Sigmoid colon (tissue), 7 donors: Measurements from ENCODE around the gene LRRC73. TPM values are rescaled to one million over a fixed set of nuclear protein-coding genes. Genes with fewer than 3 reads are reported as not detected.
"Not testable (repeated sequence)": the region's sequence is repeated elsewhere in the genome, so short reads cannot be mapped to it uniquely, and the experiment has no call there.

Experiments used
- DNase-seq: peaks from one replicate; pipeline ENCODE4 v3.0.0-alpha.2; 2019
- H3K27ac ChIP-seq, 4 donors: fragments of 200-600 bp; sonication (generic); one replicate each; pipeline ENCODE4 v1.5.1; 2016 to 2019; ENCODE audit warnings: mild to moderate bottlenecking in 1 of 4
- H3K27me3 ChIP-seq, 3 donors: fragments of 200-600 bp; sonication (generic); one replicate each; pipeline ENCODE4 v1.5.1; 2019; ENCODE audit warnings: mild to moderate bottlenecking in 1 of 3
- H3K36me3 ChIP-seq, 4 donors: fragments of 200-600 bp; sonication (generic); one replicate each; pipeline ENCODE4 v1.5.1; 2016 to 2019
- H3K4me1 ChIP-seq, 4 donors: fragments of 200-600 bp; sonication (generic); one replicate each; pipeline ENCODE4 v1.5.1; 2017 to 2019
- H3K4me3 ChIP-seq, 4 donors: fragments of 200-600 bp; sonication (generic); one replicate each; pipeline ENCODE4 v1.5.1; 2017 to 2019; ENCODE audit warnings: mild to moderate bottlenecking in 2 of 4, moderate library complexity in 1 of 4
- H3K9me3 ChIP-seq, 4 donors: fragments of 200-600 bp in 3 of 4; sonication (generic) in 3 of 4; one replicate each; pipeline versions ENCODE4 v1.5.1 to v1.6.1; 2013 to 2019
- EP300 ChIP-seq, 4 donors: sonication (generic); formaldehyde crosslinking; IDR thresholded peaks; one replicate each; pipeline ENCODE4 v1.6.1; 2017; ENCODE audit warnings: antibody characterized with exemption in 4 of 4
- POLR2A ChIP-seq, 2 donors: fragments of 450-650 bp; IDR thresholded peaks; one replicate each; pipeline ENCODE4 v1.6.1; 2016; ENCODE audit warnings: antibody characterized with exemption in 2 of 2, mild to moderate bottlenecking in 2 of 2, moderate library complexity in 2 of 2
- POLR2AphosphoS5 ChIP-seq, 4 donors: sonication (generic); formaldehyde crosslinking; IDR thresholded peaks; one replicate each; pipeline ENCODE4 v1.6.1; 2017; ENCODE audit warnings: antibody characterized with exemption in 4 of 4
- WGBS, 2 donors: extraction: QIAGEN DNeasy Blood & Tissue Kit; methylation state at CpG; one replicate each; pipeline ENCODE4 v1.1.7; 2013; 5-methylcytosine and 5-hydroxymethylcytosine counted together
- intact Hi-C: fragments of 100-400 bp; cut with DNase I; formaldehyde crosslinking; loops from one replicate; pipeline ENCODE4 v1.15.1; 2023
- polyA plus RNA-seq, 3 donors: library from polyadenylated mRNA; stranded (reverse); fragments of 200-250 nt; gene quantifications; one replicate each; pipeline ENCODE4 v1.2.3, GENCODE V29; 2013
- total RNA-seq, 4 donors: library from RNA; depleted of rRNA; stranded (reverse); fragments of >200 nt; gene quantifications; one replicate each; pipeline ENCODE4 v1.1.0, GENCODE V29; 2016
- TF ChIP-seq, protein P1 (sequence below), 4 experiments: fragments of 450-650 bp in 3 of 4; fragments of 200-600 bp in 1 of 4; IDR thresholded peaks; one replicate each; pipeline ENCODE4 v1.5.1; 2016 to 2019; ENCODE audit warnings: antibody characterized with exemption in 4 of 4, mild to moderate bottlenecking in 3 of 4, moderate library complexity in 2 of 4
- donor health status: healthy with polysubstance abuse.
- donor health status: Bipolar disorder and iron deficiency.
- donor health status: healthy.

The LRRC73 gene
- total and polyA plus RNA-seq, 7 donors: 0.33 to 1.1 (median 0.47) TPM; not detected in 2

DNA sequence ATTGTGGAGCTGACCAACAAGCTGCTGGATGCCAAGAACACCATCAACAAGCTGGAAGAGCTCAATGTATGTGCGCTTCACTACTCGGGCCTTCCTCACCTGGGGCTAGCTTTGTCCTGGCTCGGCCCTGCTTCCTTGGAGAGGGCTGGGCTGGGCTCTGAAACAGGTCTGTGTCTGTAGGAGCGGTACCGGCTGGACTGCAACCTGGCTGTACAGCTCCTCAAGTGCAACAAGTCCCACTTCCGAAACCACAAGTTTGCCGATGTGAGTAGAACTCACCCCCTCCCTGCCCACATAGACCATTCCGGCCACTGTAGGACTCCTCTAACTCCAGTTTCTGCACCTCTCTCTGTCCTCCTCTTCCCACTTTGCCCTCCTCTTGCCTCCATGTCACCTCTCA lies 6.7 kb downstream of the LRRC73 start:
- intact Hi-C loops: no loop called here

DNA sequence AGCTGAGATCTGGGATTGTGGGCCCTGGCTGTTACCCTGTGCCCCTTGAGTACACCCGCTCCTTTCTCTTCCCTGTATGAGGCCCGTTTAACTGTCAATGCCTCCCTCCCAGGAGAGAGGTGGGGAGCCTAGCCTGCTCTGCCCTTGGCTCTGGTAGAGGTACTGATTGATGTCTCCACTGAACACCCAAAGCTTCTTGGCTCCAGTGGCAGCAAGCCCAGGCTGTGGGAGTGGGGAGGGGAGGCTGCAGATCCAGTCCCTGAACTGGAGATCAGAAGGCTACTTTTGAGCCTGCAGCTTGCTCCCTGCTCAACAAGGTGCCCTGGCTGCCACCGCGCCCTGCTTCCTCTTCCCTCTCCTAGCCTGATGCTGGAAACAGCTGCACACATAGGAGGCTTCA lies 7.5 kb downstream of the LRRC73 start:
- WGBS, 2 donors: 94 to 95% methylated on average over 4 of the region's 4 CpGs
- Histone ChIP-seq H3K36me3 (peaks cover 31 to 80% (median 66%) of the 10 kb centered on the region in 4 donors), H3K4me3 (no peak overlapping the region), H3K9me3 (no peaks in the 10 kb centered on the region), H3K27me3 (no peaks in the 10 kb centered on the region), H3K4me1 (peaks cover 0 to 6% (median 4%) of the 10 kb centered on the region in 4 donors), H3K27ac (no peak overlapping the region)
- no peak for DNase-seq
- intact Hi-C loops: no loop called here
- TF ChIP-seq POLR2A (IDR thresholded peaks at IDR 0.05) (no peak), POLR2AphosphoS5 (IDR thresholded peaks at IDR 0.05) (no peak), EP300 (IDR thresholded peaks at IDR 0.05) (no peak)
- TF ChIP-seq, protein P1, sequence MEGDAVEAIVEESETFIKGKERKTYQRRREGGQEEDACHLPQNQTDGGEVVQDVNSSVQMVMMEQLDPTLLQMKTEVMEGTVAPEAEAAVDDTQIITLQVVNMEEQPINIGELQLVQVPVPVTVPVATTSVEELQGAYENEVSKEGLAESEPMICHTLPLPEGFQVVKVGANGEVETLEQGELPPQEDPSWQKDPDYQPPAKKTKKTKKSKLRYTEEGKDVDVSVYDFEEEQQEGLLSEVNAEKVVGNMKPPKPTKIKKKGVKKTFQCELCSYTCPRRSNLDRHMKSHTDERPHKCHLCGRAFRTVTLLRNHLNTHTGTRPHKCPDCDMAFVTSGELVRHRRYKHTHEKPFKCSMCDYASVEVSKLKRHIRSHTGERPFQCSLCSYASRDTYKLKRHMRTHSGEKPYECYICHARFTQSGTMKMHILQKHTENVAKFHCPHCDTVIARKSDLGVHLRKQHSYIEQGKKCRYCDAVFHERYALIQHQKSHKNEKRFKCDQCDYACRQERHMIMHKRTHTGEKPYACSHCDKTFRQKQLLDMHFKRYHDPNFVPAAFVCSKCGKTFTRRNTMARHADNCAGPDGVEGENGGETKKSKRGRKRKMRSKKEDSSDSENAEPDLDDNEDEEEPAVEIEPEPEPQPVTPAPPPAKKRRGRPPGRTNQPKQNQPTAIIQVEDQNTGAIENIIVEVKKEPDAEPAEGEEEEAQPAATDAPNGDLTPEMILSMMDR (IDR thresholded peaks at IDR 0.05): no peak

More for the DNA sequence above, 6.7 kb downstream of the LRRC73 start:
- peaks cover 26 to 73% (median 62%) of the 10 kb centered on the region in 4 donors for H3K36me3 ChIP-seq
- no peaks in the 10 kb centered on the region for H3K9me3 ChIP-seq
- no peak overlapping the region for H3K27ac ChIP-seq
- H3K4me3 ChIP-seq: no peak overlapping the region
- H3K4me1 ChIP-seq: peaks cover 0 to 6% (median 4%) of the 10 kb centered on the region in 4 donors
- WGBS, 2 donors: 90 to 93% methylated on average over 8 of the region's 8 CpGs
- TF ChIP-seq POLR2AphosphoS5 (IDR thresholded peaks at IDR 0.05) (no peak), EP300 (IDR thresholded peaks at IDR 0.05) (no peak), POLR2A (IDR thresholded peaks at IDR 0.05) (no peak)
- TF ChIP-seq, protein P1 (IDR thresholded peaks at IDR 0.05): no peak
- H3K27me3 ChIP-seq: peaks cover 0 to 2% (median 0%) of the 10 kb centered on the region in 3 donors
- no peak for DNase-seq

DNA sequence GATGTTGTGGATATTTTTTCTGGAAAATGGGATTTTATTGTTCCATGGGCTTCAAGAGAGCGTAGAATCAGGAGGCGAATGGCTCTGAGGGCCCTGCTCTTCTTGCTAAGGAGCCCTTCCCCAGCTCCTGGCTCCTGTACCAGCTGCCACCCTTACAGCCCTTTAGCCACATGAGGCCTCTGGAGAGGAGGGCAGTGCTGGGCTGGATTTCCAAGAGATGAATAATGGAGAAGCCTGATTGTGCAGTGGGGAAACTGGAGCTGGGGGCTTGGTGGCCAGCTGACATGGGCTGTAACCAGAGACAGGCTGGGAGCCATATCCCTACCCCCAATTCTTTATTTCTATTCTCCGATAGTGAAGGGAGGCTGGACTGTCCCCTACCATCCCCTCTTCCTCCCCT lies 9.2 kb downstream of the LRRC73 start:
- intact Hi-C loops: no loop called here

DNA sequence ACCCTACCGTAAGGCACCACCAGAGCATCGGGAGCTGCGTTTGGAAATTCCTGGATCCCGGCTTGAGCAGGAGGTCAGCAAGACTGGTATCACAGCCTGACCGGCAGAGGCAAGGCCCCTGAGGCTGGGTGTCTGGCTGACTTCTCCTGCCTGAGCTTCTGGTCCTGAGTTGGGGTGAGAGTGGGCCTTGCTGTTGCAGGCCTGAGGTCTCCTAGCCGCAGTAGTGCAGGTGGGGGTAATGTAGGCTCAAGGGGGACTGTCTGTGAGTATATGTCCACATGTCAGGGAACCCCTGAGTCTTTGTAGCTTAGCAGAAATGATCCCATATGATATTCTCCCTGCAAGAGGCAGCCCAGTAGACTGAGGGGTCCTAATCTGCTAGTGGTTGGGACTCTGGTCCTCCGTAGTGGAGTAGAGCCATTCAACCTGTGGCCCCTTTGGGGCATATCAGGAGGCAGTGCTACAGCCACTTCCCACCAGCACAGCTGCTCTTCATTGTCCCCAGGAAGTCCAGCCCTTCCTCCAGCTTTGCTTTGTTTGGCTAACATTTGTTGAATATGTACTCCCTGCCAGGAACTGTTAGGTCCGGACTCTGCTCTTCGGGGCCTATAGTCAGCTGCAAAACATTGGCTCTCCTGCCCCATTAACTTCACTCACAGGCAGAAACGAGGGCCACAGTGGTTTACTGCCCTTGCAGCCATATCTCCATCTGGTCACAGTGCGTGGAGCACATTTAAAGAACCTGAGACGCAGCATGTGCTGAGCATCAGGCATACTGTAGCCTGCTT lies 10.9 kb downstream of the LRRC73 start:
- Histone ChIP-seq H3K27ac (no peak overlapping the region), H3K27me3 (no peaks in the 10 kb centered on the region), H3K9me3 (no peaks in the 10 kb centered on the region), H3K4me1 (peaks cover 0 to 26% (median 25%) of the 10 kb centered on the region in 4 donors), H3K36me3 (peaks cover 31 to 65% (median 54%) of the 10 kb centered on the region in 4 donors), H3K4me3 (no peak overlapping the region)
- no peak for DNase-seq
- intact Hi-C loops: no loop called here
- TF ChIP-seq EP300 (IDR thresholded peaks at IDR 0.05) (no peak), POLR2AphosphoS5 (IDR thresholded peaks at IDR 0.05) (no peak), POLR2A (IDR thresholded peaks at IDR 0.05) (no peak)
- TF ChIP-seq, protein P1 (IDR thresholded peaks at IDR 0.05): no peak
- 90 to 91% methylated on average over 12 of the region's 12 CpGs for WGBS, 2 donors

More for the DNA sequence above, 9.2 kb downstream of the LRRC73 start:
- WGBS, 2 donors: 96 to 98% methylated on average over 3 of the region's 3 CpGs
- no peak for DNase-seq
- no peaks in the 10 kb centered on the region for H3K9me3 ChIP-seq
- no peak overlapping the region for H3K4me3 ChIP-seq
- TF ChIP-seq, protein P1 (IDR thresholded peaks at IDR 0.05): no peak
- no peak for TF ChIP-seq POLR2A (IDR thresholded peaks at IDR 0.05)
- TF ChIP-seq EP300 (IDR thresholded peaks at IDR 0.05): no peak
- peaks cover 31 to 82% (median 66%) of the 10 kb centered on the region in 4 donors for H3K36me3 ChIP-seq
- H3K27me3 ChIP-seq: no peaks in the 10 kb centered on the region
- peaks cover 0 to 16% (median 14%) of the 10 kb centered on the region in 4 donors for H3K4me1 ChIP-seq
- no peak overlapping the region for H3K27ac ChIP-seq

DNA sequence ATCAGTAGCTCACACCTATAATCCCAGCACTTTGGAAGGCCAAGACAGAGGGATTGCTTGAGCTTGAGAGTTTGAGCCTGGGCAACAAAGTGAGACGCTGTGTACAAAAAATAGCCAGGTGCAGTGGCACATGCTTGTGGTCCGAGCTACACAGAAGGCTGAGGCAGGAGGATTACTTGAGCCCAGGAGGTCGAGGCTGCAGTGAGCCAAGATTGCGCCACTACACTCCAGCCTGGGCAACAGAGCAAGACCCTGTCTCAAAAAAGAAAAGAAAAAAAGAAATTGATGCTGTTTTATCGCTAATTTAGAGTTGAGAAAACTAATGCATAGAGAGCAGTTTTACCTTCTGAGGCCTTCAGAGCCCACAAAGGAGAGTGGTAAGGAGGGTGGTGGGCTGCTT lies 11.9 kb downstream of the LRRC73 start:
- H3K4me3 ChIP-seq, H3K9me3 ChIP-seq, intact Hi-C loops, H3K27me3 ChIP-seq, H3K27ac ChIP-seq, DNase-seq: not testable (repeated sequence)
- Histone ChIP-seq H3K36me3 (peaks cover 31 to 56% (median 46%) of the 10 kb centered on the region in 4 donors), H3K4me1 (peaks cover 0 to 35% (median 29%) of the 10 kb centered on the region in 4 donors)
- 97% methylated on average over 5 of the region's 5 CpGs for WGBS, 2 donors
